Measurements from ENCODE around the gene CD82.

CD82 gene

GRCh38 chr11:44531636-44532035, 33.8 kb upstream of the CD82 start:
- ChIA-PET POLR2A (no interaction called here), CTCF (interaction anchor here (0.8 to 1.7 kb wide), 2 partner anchors 18 to 26 kb away, joined by 3 to 5 read pairs; no protein-coding TSS in a partner anchor)

GRCh38 chr11:44532809-44533208, 32.7 kb upstream of the CD82 start:
- DNase-seq (ENCODE audit: extremely low spot score): no peak
- POLR2A ChIA-PET: no interaction called here
- no peak for TF ChIP-seq CTCF (IDR thresholded peaks at IDR 0.05; ENCODE audit: control extremely low read depth, extremely low read depth, low read depth, missing control alignments)
- CTCF ChIA-PET: interaction anchor here (1.7 to 9.8 kb wide), 2 partner anchors 25 to 245 kb away, joined by 5 to 95 read pairs; no protein-coding TSS in a partner anchor

More at GRCh38 chr11:44531636-44532035, 33.8 kb upstream of the CD82 start:
- TF ChIP-seq CTCF (IDR thresholded peaks at IDR 0.05; ENCODE audit: control extremely low read depth, extremely low read depth, low read depth, missing control alignments): no peak
- no peak for DNase-seq (ENCODE audit: extremely low spot score)

GRCh38 chr11:44533921-44534711, 31.3 kb upstream of the CD82 start:
- POLR2A ChIA-PET: no interaction called here
- no peak for TF ChIP-seq CTCF (IDR thresholded peaks at IDR 0.05; ENCODE audit: control extremely low read depth, extremely low read depth, low read depth, missing control alignments)
- no peak for DNase-seq (ENCODE audit: extremely low spot score)
- CTCF ChIA-PET: interaction anchor here (1.0 to 9.8 kb wide), 5 partner anchors 10 to 440 kb away, joined by 3 to 95 read pairs (median 22); partner anchors contain the start of gene EXT2

- no peak for TF ChIP-seq CTCF (IDR thresholded peaks at IDR 0.05; ENCODE audit: control extremely low read depth, extremely low read depth, low read depth, missing control alignments)
- ChIA-PET CTCF (interaction anchor here (1.2 to 9.8 kb wide), 6 partner anchors 10 to 441 kb away, joined by 3 to 95 read pairs (median 14); partner anchors contain the start of gene EXT2), POLR2A (no interaction called here)
- DNase-seq (ENCODE audit: extremely low spot score): no peak
Measured at GRCh38 chr11:44535191-44535980, 30.1 kb upstream of the CD82 start.

GRCh38 chr11:44536788-44537516, 28.5 kb upstream of the CD82 start:
- no peak for TF ChIP-seq CTCF (IDR thresholded peaks at IDR 0.05; ENCODE audit: control extremely low read depth, extremely low read depth, low read depth, missing control alignments)
- POLR2A ChIA-PET: no interaction called here
- DNase-seq (ENCODE audit: extremely low spot score): no peak
- CTCF ChIA-PET: interaction anchor here (0.7 to 9.8 kb wide), 9 partner anchors 10 to 443 kb away, joined by 3 to 95 read pairs (median 4); partner anchors contain the start of gene EXT2

GRCh38 chr11:44537679-44538078, 27.8 kb upstream of the CD82 start:
- TF ChIP-seq CTCF (IDR thresholded peaks at IDR 0.05; ENCODE audit: control extremely low read depth, extremely low read depth, low read depth, missing control alignments): no peak
- ChIA-PET CTCF (interaction anchor here (1.0 to 9.8 kb wide), 6 partner anchors 9 to 443 kb away, joined by 3 to 95 read pairs (median 13); partner anchors contain the start of gene EXT2), POLR2A (no interaction called here)
- peak; percentile 16 for DNase-seq (ENCODE audit: extremely low spot score)

All from GM10248 (cell line).